ENCODE measurements around the gene ACP7.

DNA sequence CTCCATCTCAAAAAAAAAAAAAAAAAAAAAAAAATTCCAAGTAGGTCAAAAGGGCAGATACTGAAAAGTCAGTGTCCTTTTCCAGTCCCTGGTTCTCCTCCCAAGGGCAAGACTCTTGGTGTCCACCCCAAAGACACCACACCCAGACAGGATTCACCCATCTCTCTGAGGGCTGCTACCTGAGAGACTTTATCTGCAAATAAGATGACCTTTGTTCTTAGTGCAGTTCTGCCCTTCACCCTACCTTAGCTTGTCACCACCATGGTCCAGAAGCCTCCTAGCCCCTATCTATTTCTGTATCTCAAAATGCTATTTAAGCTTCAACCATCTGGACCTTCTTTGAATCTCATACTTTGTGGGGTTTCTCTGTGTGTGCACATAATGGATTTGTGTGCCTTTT lies 47.6 kb upstream of the ACP7 start:
- no peak for TF ChIP-seq EZH2 (IDR thresholded peaks at IDR 0.05; ENCODE audit: insufficient read depth, poor library complexity, severe bottlenecking)
- TF ChIP-seq EZH2phosphoT487 (IDR thresholded peaks at IDR 0.05; ENCODE audit: insufficient read depth, low read depth), result no peak

Measured in GM23248 (cell line).